ENCODE measurements around the gene CC2D1B.

- TF ChIP-seq ZBTB21 (CRISPR knock-in tag; IDR thresholded peaks at IDR 0.05; ENCODE audit: borderline replicate concordance) (no peak), USF1 (CRISPR knock-in tag; IDR thresholded peaks at IDR 0.05) (no peak), CTCF (IDR thresholded peaks at IDR 0.05) (no peak), PREB (CRISPR knock-in tag; IDR thresholded peaks at IDR 0.05; ENCODE audit: borderline replicate concordance) (no peak), ERG (CRISPR knock-in tag; IDR thresholded peaks at IDR 0.05) (no peak), JUN (CRISPR knock-in tag; IDR thresholded peaks at IDR 0.05) (no peak)
Observed at GRCh38 chr1:52366517-52366827, 467 bp upstream of the CC2D1B start.

Data from WTC11 (cell line).